Ramos (cell line): ENCODE measurements around the gene CSPG4.
"Not testable (repeated sequence)": the region's sequence is repeated elsewhere in the genome, so short reads cannot be mapped to it uniquely, and the experiment has no call there.

ENCODE experiments used
- in situ Hi-C: fragments of 300-500 bp; cut with MboI; formaldehyde crosslinking; loops from one replicate; pipeline ENCODE4 v1.14.3; 2022; ENCODE audit warnings: low sequenced_read_pairs; ENCODE audit not compliant: unreplicated experiment

Gene CSPG4

GRCh38 chr15:75709458-75709857 lies 3.2 kb downstream of the CSPG4 start:
- in situ Hi-C loops = not testable (repeated sequence)

GRCh38 chr15:75706682-75706954 lies 6.0 kb downstream of the CSPG4 start:
- in situ Hi-C loops = no loop called here

GRCh38 chr15:75705854-75706681 lies 6.6 kb downstream of the CSPG4 start:
- in situ Hi-C loops = no loop called here

- in situ Hi-C loops = not testable (repeated sequence)
These were observed 7.3 kb downstream of the CSPG4 start for GRCh38 chr15:75705375-75705774.

- in situ Hi-C loops = no loop called here
These were observed 8.0 kb downstream of the CSPG4 start for GRCh38 chr15:75704618-75705017.

- in situ Hi-C loops = no loop called here
These were observed 8.4 kb downstream of the CSPG4 start for GRCh38 chr15:75704263-75704615.

GRCh38 chr15:75703440-75704262 lies 9.0 kb downstream of the CSPG4 start:
- in situ Hi-C loops = not testable (repeated sequence)

GRCh38 chr15:75702436-75702835 lies 10.2 kb downstream of the CSPG4 start:
- in situ Hi-C loops = no loop called here

GRCh38 chr15:75701071-75702003 lies 11.3 kb downstream of the CSPG4 start:
- in situ Hi-C loops = not testable (repeated sequence)

GRCh38 chr15:75699961-75700874 lies 12.4 kb downstream of the CSPG4 start:
- in situ Hi-C loops = not testable (repeated sequence)

- in situ Hi-C loops = not testable (repeated sequence)
These were observed 13.1 kb downstream of the CSPG4 start for GRCh38 chr15:75699517-75699916.

GRCh38 chr15:75697974-75698747 lies 14.5 kb downstream of the CSPG4 start:
- in situ Hi-C loops = not testable (repeated sequence)

GRCh38 chr15:75697523-75697922 lies 15.1 kb downstream of the CSPG4 start:
- in situ Hi-C loops = no loop called here

- in situ Hi-C loops = no loop called here
These were observed 15.8 kb downstream of the CSPG4 start for GRCh38 chr15:75696854-75697259.

GRCh38 chr15:75696311-75696720 lies 16.3 kb downstream of the CSPG4 start:
- in situ Hi-C loops = no loop called here

GRCh38 chr15:75695634-75696310 lies 16.9 kb downstream of the CSPG4 start:
- in situ Hi-C loops = no loop called here

GRCh38 chr15:75695220-75695619 lies 17.4 kb downstream of the CSPG4 start:
- in situ Hi-C loops = no loop called here
